ENCODE results near the gene GJD3.

The GJD3 gene

DNA sequence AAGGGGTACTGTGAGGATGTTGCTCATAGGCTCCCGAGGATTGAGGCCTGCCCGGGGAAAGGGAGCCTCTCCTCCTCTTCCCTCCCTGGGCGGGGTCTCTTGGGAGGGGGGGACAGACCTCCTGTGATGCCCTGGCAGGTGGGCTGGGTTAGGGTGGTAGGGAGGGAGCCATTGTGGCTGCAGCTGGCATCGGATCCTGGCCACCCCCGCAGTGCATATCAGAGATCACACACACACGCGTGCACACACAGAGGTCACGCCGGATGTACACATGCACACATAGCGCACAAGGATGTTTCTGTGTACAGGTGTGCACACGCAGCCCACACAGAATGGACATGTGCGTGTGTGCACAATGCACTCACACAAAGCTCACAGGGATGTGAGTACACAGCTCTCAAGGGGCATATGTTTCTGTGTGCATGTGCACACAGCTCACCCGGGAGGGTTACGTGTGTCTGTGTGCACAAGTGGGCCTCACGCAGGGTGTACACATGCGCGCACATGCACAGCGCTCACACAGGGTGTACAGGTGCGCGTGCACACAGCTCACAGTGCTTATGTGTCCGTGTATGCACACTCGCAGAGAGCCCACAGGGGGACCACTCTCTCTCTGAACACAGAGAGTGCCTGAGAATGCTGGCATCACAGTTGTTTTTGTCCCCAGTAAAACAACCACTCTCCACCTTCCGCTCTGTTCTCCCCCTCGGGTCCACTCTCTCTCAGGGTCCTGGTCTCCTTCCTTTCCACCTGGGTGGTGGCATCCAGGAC, 2.4 kb downstream of the GJD3 start:
- ATAC-seq, result peak; percentile 10; the same call in 2 of the 3 replicates
- TF ChIP-seq ZC3H10 (CRISPR knock-in tag; IDR thresholded peaks at IDR 0.05) (no peak), GLIS3 (CRISPR knock-in tag; IDR thresholded peaks at IDR 0.05) (no peak), ZNF70 (CRISPR knock-in tag; IDR thresholded peaks at IDR 0.05) (no peak)
- TF ChIP-seq, protein P1, sequence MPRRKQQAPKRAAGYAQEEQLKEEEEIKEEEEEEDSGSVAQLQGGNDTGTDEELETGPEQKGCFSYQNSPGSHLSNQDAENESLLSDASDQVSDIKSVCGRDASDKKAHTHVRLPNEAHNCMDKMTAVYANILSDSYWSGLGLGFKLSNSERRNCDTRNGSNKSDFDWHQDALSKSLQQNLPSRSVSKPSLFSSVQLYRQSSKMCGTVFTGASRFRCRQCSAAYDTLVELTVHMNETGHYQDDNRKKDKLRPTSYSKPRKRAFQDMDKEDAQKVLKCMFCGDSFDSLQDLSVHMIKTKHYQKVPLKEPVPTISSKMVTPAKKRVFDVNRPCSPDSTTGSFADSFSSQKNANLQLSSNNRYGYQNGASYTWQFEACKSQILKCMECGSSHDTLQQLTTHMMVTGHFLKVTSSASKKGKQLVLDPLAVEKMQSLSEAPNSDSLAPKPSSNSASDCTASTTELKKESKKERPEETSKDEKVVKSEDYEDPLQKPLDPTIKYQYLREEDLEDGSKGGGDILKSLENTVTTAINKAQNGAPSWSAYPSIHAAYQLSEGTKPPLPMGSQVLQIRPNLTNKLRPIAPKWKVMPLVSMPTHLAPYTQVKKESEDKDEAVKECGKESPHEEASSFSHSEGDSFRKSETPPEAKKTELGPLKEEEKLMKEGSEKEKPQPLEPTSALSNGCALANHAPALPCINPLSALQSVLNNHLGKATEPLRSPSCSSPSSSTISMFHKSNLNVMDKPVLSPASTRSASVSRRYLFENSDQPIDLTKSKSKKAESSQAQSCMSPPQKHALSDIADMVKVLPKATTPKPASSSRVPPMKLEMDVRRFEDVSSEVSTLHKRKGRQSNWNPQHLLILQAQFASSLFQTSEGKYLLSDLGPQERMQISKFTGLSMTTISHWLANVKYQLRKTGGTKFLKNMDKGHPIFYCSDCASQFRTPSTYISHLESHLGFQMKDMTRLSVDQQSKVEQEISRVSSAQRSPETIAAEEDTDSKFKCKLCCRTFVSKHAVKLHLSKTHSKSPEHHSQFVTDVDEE (CRISPR knock-in tag; IDR thresholded peaks at IDR 0.05), result no peak

DNA sequence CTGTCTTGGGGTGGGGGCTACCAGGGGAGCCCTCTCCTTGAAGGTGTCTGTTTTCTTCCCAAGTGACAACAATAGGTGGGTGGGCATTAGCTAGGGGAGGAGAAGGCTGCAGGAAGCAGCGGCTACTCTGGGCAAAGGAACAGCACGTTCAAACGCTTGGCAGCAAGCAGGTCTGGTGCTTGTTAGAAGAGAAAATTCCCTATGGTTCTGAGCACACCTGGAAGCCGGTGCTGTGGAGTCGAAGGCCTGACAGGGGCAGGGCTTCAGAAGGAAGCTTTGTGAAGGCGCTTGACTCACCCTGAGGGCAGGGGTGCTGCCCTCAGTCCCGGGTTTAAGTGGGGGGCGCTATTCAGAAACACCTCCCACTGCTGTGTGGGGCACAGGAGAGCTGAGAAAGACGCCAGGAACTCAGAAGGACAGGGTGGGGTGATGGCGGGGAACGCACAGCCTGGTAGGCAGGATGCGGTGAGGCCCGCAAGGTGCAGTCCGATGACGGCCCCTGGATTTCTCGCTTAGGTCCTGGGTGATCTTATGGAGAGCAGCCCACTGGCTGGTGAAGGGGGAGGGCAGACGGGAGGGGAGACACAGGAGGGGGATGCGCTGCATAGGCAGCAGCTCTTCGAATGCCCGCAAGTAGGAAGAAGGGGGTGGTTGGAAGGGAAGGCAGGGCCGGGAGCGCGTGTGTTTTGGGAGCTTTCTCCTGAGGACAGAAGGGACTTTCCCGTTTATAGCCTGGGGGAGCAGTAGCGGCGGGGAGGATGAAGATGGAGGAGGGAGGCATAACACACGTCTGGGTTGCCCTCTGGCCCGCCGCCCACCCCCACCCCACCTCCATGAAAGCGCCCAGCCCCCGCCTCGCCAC, 3.2 kb downstream of the GJD3 start:
- TF ChIP-seq OSR1 (CRISPR knock-in tag; IDR thresholded peaks at IDR 0.05), result no peak
- TF ChIP-seq ZNF8 (CRISPR knock-in tag; IDR thresholded peaks at IDR 0.05), result no peak
- TF ChIP-seq, protein P2, sequence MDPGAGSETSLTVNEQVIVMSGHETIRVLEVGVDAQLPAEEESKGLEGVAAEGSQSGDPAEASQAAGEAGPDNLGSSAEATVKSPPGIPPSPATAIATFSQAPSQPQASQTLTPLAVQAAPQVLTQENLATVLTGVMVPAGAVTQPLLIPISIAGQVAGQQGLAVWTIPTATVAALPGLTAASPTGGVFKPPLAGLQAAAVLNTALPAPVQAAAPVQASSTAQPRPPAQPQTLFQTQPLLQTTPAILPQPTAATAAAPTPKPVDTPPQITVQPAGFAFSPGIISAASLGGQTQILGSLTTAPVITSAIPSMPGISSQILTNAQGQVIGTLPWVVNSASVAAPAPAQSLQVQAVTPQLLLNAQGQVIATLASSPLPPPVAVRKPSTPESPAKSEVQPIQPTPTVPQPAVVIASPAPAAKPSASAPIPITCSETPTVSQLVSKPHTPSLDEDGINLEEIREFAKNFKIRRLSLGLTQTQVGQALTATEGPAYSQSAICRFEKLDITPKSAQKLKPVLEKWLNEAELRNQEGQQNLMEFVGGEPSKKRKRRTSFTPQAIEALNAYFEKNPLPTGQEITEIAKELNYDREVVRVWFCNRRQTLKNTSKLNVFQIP (CRISPR knock-in tag; IDR thresholded peaks at IDR 0.05; ENCODE audit: borderline replicate concordance, low read depth), result no peak
- no peak for TF ChIP-seq CSRNP3 (CRISPR knock-in tag; IDR thresholded peaks at IDR 0.05)
- no peak for TF ChIP-seq ZFP30 (CRISPR knock-in tag; IDR thresholded peaks at IDR 0.05)
- TF ChIP-seq ZC3H10 (CRISPR knock-in tag; IDR thresholded peaks at IDR 0.05), result no peak
- TF ChIP-seq, protein P3, sequence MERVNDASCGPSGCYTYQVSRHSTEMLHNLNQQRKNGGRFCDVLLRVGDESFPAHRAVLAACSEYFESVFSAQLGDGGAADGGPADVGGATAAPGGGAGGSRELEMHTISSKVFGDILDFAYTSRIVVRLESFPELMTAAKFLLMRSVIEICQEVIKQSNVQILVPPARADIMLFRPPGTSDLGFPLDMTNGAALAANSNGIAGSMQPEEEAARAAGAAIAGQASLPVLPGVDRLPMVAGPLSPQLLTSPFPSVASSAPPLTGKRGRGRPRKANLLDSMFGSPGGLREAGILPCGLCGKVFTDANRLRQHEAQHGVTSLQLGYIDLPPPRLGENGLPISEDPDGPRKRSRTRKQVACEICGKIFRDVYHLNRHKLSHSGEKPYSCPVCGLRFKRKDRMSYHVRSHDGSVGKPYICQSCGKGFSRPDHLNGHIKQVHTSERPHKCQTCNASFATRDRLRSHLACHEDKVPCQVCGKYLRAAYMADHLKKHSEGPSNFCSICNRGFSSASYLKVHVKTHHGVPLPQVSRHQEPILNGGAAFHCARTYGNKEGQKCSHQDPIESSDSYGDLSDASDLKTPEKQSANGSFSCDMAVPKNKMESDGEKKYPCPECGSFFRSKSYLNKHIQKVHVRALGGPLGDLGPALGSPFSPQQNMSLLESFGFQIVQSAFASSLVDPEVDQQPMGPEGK (CRISPR knock-in tag; IDR thresholded peaks at IDR 0.05; ENCODE audit: borderline replicate concordance), result no peak
- no peak for TF ChIP-seq PPARA (CRISPR knock-in tag; IDR thresholded peaks at IDR 0.05; ENCODE audit: borderline replicate concordance)
- ATAC-seq, result no peak

GRCh38 chr17:40360091-40360490, 4.4 kb downstream of the GJD3 start:
- ATAC-seq, result no peak
- TF ChIP-seq ZFP30 (CRISPR knock-in tag; IDR thresholded peaks at IDR 0.05), result no peak
- TF ChIP-seq ZFP3 (CRISPR knock-in tag; IDR thresholded peaks at IDR 0.05), result no peak
- TF ChIP-seq, protein P3 (CRISPR knock-in tag; IDR thresholded peaks at IDR 0.05; ENCODE audit: borderline replicate concordance), result no peak
- TF ChIP-seq ESRRG (CRISPR knock-in tag; IDR thresholded peaks at IDR 0.05), result no peak
- TF ChIP-seq, protein P1 (CRISPR knock-in tag; IDR thresholded peaks at IDR 0.05), result no peak
